GM21367 (cell line): Measurements from ENCODE around the gene PAN3.

ENCODE experiments used
- ATAC-seq: cut with Tn5 transposase; IDR thresholded peaks from one replicate; pipeline ENCODE4 v1.9.1; 2021; ENCODE audit not compliant: unreplicated experiment

Gene PAN3

DNA sequence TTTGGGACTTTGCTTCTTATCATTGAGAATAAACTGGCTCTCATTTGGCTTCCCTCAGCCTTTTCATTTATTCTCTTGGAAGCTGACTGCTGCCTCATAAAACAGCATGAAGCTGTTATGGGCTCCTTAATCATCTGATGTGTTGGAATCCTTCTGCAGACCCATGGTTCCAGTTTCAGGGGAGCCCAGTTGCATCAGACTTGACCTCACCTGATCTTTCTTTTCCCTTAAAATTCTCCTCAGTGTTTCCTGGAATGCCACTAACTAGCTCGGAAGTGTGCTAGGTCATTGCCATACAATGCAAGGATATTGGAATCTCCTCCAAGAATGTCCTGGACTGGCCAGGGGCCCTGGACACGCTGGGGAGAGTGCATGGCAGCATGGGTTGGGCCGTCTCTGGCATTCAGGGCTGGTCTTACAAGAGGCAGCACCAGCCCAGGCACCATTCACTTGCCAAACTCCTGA lies 197.9 kb downstream of the PAN3 start:
- ATAC-seq = no peak

DNA sequence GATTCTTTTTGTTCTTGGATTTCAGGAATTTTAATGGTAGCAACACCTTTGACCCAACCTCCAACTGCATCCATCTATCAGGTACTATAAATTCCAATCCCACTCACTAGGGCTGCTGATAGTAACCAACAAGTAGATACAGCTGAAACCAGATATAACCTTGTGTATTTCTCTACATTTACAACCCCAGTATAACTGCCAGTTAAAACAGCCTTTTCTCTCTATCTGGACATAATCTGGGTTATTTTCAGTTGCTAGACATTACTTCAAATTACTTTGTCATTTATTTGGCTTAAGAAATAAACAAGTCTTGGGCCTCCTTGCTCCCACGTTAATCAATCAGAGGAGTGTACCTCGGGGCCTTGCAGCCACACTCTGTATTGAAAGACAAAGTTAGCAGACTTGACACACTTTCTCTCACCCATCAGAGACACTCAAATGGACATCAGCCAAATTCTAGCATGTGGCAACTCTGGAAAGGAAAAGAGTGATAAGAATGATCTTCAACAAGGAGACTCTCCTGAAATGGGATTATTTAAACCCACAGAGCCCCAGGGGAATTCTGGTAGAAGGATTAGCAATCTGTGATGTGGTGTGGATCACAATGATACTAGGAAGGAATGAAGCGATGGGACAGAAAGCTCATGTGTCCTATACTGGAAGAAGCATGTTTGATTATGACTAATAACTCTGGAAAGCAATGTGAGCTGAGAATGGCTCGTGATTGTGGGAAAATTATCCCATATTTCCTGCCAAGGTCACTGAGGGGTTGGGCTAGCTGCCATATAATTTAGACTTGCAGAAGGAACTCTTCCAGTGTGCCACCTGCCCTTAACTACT lies 199.0 kb downstream of the PAN3 start:
- no peak for ATAC-seq

DNA sequence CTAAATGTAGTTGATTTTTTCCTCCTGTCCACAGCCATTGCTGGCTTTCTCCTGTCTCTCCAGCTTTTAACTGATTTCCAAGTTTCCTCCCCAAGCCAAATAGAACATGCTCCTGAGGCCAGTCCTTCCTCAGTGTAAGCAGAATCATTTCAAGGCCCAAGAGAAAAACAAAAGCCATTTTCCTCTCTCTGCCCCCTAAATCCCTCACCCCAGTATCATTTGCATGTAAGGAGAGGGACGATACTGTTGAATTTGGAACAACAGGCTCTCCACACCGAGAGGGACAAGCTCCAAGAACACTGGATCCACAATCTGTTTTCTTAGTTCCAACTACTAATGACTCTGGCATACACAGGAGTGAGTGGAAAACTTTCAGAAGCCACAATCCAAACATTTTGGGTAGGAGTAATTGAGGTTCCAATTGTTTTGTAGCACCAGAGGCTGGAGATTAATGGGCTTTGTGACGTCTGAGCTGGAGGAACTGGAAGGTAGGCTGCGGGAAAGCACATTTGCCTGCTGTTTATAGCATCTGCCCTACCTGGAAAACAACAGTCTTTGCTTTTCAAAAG lies 199.7 kb downstream of the PAN3 start:
- no peak for ATAC-seq

DNA sequence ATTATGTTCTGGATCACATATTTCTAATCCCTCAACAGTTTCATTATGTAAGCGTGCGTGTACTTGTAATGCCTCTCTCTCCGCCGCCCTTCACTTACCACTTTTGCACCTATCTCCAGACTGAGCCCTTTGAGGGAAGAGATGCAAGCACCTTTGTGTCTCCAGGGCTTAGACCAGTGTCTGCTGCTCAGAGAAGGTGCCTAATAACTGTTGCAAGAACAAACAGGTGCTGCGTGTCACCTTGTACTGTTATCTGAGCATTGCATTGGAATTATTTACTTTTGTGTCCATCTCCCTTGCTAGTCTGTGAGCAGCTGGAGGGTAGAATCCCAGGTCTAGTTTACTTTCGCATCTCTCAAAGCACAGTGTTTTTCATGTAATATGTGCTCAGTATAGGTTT lies 200.4 kb downstream of the PAN3 start:
- no peak for ATAC-seq

DNA sequence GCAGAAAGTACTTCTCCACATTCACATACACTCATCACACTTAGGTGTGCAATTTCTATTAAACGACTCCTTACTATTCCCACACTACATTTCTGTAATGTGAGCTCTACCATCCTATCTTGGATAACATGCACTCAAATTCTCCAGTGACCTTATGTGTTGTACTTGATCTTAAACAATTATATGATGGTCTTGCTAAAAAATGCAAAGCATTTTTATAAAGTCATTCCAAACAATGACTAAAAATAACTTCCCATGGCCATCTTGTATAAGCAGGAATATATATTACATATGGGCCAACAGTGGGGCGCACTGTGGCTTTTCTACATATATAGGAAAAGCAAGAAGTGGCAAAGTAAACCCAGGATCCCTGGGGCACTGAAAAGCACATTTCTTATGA lies 201.1 kb downstream of the PAN3 start:
- ATAC-seq = no peak

DNA sequence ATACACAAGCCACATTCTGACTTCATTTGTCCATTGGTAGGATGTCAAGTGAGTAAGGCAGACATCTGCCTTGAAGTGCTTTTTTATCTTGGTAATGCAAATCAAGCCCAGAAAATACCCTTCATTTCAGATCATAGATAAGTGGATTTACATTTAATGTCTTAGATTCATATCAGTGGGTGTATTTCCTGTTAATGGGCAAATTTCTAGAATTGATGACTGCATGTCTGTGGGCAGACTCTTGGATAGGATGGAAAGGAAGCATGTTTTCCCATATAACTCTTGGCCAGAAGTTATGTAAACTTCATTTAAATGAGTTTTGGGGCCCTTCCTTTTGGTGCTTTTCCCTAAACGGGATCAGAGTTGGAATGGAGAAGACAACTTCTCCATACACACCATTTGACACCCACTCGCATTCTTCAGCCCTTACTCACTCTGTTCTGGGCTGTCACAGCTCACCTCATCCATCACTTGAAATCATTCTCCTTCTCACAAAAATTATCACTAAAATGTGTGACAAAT lies 202.0 kb downstream of the PAN3 start:
- no peak for ATAC-seq

DNA sequence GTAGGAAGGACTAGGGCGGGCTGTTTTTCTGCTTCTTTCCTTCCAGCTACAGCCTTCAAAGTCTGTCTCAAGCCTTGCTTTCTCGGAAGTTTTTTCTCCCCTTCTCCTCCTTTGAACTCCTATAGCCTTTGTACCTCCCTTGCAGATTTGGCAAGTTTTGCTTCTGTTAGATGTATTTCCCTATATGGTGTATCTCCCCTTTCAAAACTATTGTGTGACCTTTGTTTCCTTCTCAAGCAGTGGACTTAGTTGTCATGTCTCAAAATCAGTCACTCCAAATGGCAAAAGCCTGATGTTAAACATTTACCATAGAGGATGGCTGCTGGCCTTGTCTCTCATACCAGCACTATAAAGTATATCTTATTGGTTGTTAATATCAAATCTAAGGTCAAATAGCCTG lies 203.9 kb downstream of the PAN3 start:
- ATAC-seq = no peak

DNA sequence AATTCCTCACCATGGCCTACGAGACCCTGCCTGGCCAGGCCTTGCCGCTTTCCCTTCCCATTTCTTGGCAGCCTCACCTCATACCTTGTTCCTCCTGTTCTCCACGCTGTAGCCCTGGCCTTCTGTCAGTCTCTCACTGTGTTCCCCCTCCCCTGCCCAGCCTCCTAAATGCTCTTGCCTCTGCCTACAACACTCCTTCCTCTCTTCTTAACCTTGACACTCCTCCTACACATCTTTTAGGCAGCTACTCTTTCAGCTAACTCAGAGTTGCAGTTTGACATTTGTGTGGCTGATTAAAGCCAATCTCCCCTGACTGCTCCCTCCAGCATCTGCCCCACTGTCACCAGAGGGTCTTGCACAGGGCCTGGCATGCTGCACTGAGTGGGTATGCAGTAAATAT lies 205.8 kb downstream of the PAN3 start:
- ATAC-seq = no peak
